Stomach (tissue), 4 donors: ENCODE measurements around the gene CCNDBP1.

Experiments used
- POLR2A ChIP-seq, 4 donors: fragments of 450-650 bp; IDR thresholded peaks; one replicate each; pipeline ENCODE4 v1.6.1; 2016; ENCODE audit warnings: antibody characterized with exemption in 4 of 4, control low read depth in 2 of 4, mild to moderate bottlenecking in 1 of 4, moderate library complexity in 1 of 4
- POLR2AphosphoS5 ChIP-seq, 3 donors: sonication (generic); formaldehyde crosslinking; IDR thresholded peaks; one replicate each; pipeline ENCODE4 v1.6.1; 2016; ENCODE audit warnings: antibody characterized with exemption in 3 of 3
- TF ChIP-seq, protein P1 (sequence below), 7 experiments: fragments of 450-650 bp in 4 of 7; fragments of 200-600 bp in 3 of 7; sonication (generic) in 3 of 7; IDR thresholded peaks; one replicate each; pipeline ENCODE4 v1.5.1; 2016 to 2019; ENCODE audit warnings: antibody characterized with exemption in 7 of 7, control low read depth in 2 of 7, mild to moderate bottlenecking in 1 of 7

DNA sequence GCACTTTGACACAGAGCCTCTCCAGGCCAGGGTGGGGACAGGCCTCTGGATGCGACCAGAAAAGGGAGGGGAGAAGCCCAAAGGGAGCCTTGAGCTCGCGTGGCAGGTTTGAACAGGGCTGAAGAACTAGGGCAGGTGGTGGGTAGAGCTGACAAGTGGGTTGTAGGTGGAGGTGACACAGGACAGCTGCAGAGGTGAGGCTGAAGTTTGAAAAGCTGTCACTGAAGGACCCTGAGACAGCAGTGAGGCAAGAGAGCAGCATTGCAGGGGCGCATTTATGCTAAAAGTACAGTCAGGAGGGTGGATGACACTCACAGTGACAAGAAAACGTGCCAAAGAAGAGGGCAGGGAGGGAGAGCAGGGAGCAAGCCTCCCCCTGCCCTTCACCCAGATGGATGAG, 57.4 kb downstream of the CCNDBP1 start:
- TF ChIP-seq, protein P1, sequence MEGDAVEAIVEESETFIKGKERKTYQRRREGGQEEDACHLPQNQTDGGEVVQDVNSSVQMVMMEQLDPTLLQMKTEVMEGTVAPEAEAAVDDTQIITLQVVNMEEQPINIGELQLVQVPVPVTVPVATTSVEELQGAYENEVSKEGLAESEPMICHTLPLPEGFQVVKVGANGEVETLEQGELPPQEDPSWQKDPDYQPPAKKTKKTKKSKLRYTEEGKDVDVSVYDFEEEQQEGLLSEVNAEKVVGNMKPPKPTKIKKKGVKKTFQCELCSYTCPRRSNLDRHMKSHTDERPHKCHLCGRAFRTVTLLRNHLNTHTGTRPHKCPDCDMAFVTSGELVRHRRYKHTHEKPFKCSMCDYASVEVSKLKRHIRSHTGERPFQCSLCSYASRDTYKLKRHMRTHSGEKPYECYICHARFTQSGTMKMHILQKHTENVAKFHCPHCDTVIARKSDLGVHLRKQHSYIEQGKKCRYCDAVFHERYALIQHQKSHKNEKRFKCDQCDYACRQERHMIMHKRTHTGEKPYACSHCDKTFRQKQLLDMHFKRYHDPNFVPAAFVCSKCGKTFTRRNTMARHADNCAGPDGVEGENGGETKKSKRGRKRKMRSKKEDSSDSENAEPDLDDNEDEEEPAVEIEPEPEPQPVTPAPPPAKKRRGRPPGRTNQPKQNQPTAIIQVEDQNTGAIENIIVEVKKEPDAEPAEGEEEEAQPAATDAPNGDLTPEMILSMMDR (IDR thresholded peaks at IDR 0.05), result no peak
- TF ChIP-seq POLR2A (IDR thresholded peaks at IDR 0.05) (no peak), POLR2AphosphoS5 (IDR thresholded peaks at IDR 0.05) (no peak)
